Esophagus muscularis mucosa (tissue), 4 donors: ENCODE data around the gene MAP6.

Experiments
- CTCF ChIP-seq, 3 experiments: fragments of 200-600 bp in 2 of 3; fragments of 450-650 bp in 1 of 3; sonication (generic) in 2 of 3; IDR thresholded peaks; one replicate each; pipeline ENCODE4 v1.5.1; 2017 to 2019; ENCODE audit warnings: antibody characterized with exemption in 3 of 3, mild to moderate bottlenecking in 2 of 3, moderate library complexity in 1 of 3
- EP300 ChIP-seq: sonication (generic); formaldehyde crosslinking; IDR thresholded peaks from one replicate; pipeline ENCODE4 v1.6.1; 2017; ENCODE audit warnings: antibody characterized with exemption
- POLR2A ChIP-seq: fragments of 450-650 bp; IDR thresholded peaks from one replicate; pipeline ENCODE4 v1.6.1; 2017; ENCODE audit warnings: antibody characterized with exemption, moderate library complexity, mild to moderate bottlenecking, low read depth
- POLR2AphosphoS5 ChIP-seq, 2 donors: sonication (generic); formaldehyde crosslinking; IDR thresholded peaks; one replicate each; pipeline ENCODE4 v1.6.1; 2017; ENCODE audit warnings: antibody characterized with exemption in 2 of 2

- TF ChIP-seq POLR2A (no peak), CTCF (IDR thresholded peaks at IDR 0.05) (no peak), EP300 (no peak), POLR2AphosphoS5 (IDR thresholded peaks at IDR 0.05) (no peak)
Measured at GRCh38 chr11:75665990-75666389, 2.8 kb downstream of the MAP6 start.
